HCT116 (cell line): ENCODE measurements around the gene ZNF32. TPM values are rescaled to one million over a fixed set of nuclear protein-coding genes. Genes with fewer than 3 reads are reported as not detected.

Experiments
- ATAC-seq: fragments of 200-7000 bp; cut with Tn5 transposase; 2 replicates; pipeline ENCODE4 v1.9.1; 2020; ENCODE audit warnings: mild to moderate bottlenecking, moderate library complexity
- BruUV-seq: library from RNA; stranded (reverse); fragments of 400-500 nt; replicated peaks from 2 replicates; lab custom pipeline; 2021; lab: Mats Ljungman, UMichigan
- CTCF ChIA-PET: fragments of 300-600 bp; sonication (Branson Sonifier 250); formaldehyde crosslinking; loops from one replicate; lab custom pipeline; 2021; ENCODE audit warnings: antibody characterized with exemption; lab: Charles Lee
- POLR2A ChIA-PET: fragments of 300-600, 350-600 bp; sonication (Branson Sonifier 250); formaldehyde crosslinking; loops from one replicate; lab custom pipeline; 2021; ENCODE audit warnings: antibody characterized with exemption; lab: Charles Lee
- RAD21 ChIA-PET, 2 experiments: fragments of 300-600 bp; sonication (Branson Sonifier 250); formaldehyde crosslinking; loops; one replicate each; lab custom pipeline; 2023; ENCODE audit warnings: low total read pairs in 2 of 2; ENCODE audit not compliant: uncharacterized antibody in 2 of 2, unreplicated experiment in 2 of 2, low non-redundant PET in 1 of 2; lab: Charles Lee
- DNase-seq: peaks from one replicate; pipeline ENCODE4 v3.0.0-alpha.2; 2010; ENCODE audit warnings: low read depth, low spot score
- H2AFZ ChIP-seq: fragments of 200-600 bp; shearing (Covaris generic), sonication (generic); 2 replicates; pipeline ENCODE4 v1.6.1; 2017; ENCODE audit warnings: low read depth, mixed run types, mixed read lengths, antibody characterized with exemption, low read length; ENCODE audit not compliant: poor library complexity, severe bottlenecking
- H3K27ac ChIP-seq: 2 replicates; pipeline ENCODE4 v1.5.1; 2012; ENCODE audit warnings: low read depth, low read length
- H3K27me3 ChIP-seq: fragments of 200-600 bp; sonication (generic); 2 replicates; pipeline ENCODE4 v1.6.1; 2016; ENCODE audit warnings: mixed run types, low read length, mixed read lengths; ENCODE audit not compliant: insufficient read depth
- H3K36me3 ChIP-seq, 2 experiments: fragments of 200-500 bp in 1 of 2; fragments of 200-600 bp in 1 of 2; sonication (Bioruptor generic) in 1 of 2; sonication (generic) in 1 of 2; 2 replicates each; pipeline versions ENCODE4 v1.5.1 to v1.6.1; 2014 to 2016; ENCODE audit warnings: low read length in 2 of 2, inconsistent platforms in 1 of 2, mixed read lengths in 1 of 2, mixed run types in 1 of 2; ENCODE audit not compliant: insufficient read depth in 2 of 2, control insufficient read depth in 1 of 2
- H3K4me1 ChIP-seq, 2 experiments: fragments of 200-600 bp in 1 of 2; sonication (generic) in 1 of 2; 2 replicates each; pipeline versions ENCODE4 v1.5.1 to v1.6.1; 2012 to 2017; ENCODE audit warnings: low read length in 2 of 2, inconsistent platforms in 1 of 2, mild to moderate bottlenecking in 1 of 2, mixed read lengths in 1 of 2, mixed run types in 1 of 2, moderate library complexity in 1 of 2; ENCODE audit not compliant: insufficient read depth in 2 of 2, control insufficient read depth in 1 of 2
- H3K4me2 ChIP-seq: fragments of 200-600 bp; sonication (generic); 2 replicates; pipeline ENCODE4 v1.6.1; 2017; ENCODE audit warnings: mixed run types, low read length, mixed read lengths
- H3K4me3 ChIP-seq, 2 experiments: fragments of 200-600 bp in 1 of 2; sonication (generic) in 1 of 2; replicated peaks in 1 of 2; 2 replicates each; pipeline ENCODE4 v1.5.1; 2011 to 2016; ENCODE audit warnings: low read length in 2 of 2, control low read depth in 1 of 2, low read depth in 1 of 2, mild to moderate bottlenecking in 1 of 2, mixed read lengths in 1 of 2, mixed run types in 1 of 2
- H3K79me2 ChIP-seq: fragments of 200-600 bp; sonication (generic); 2 replicates; pipeline ENCODE4 v1.6.1; 2017; ENCODE audit warnings: mild to moderate bottlenecking, mixed run types, low read length, moderate library complexity, mixed read lengths; ENCODE audit not compliant: insufficient read depth
- H3K9ac ChIP-seq: fragments of 200-600 bp; sonication (generic); 2 replicates; pipeline ENCODE4 v1.6.1; 2016; ENCODE audit warnings: low read length, mixed read lengths
- H3K9me2 ChIP-seq: fragments of 200-600 bp; sonication (generic), shearing (Covaris generic); 2 replicates; pipeline ENCODE4 v1.6.1; 2017; ENCODE audit warnings: mixed run types, mild to moderate bottlenecking, moderate library complexity; ENCODE audit not compliant: insufficient read depth
- H3K9me3 ChIP-seq, 2 experiments: fragments of 200-500 bp in 1 of 2; fragments of 200-600 bp in 1 of 2; sonication (Bioruptor generic) in 1 of 2; sonication (generic) in 1 of 2; 2 replicates each; pipeline ENCODE4 v1.6.1; 2014 to 2017; ENCODE audit warnings: low read length in 2 of 2, mixed read lengths in 2 of 2, inconsistent platforms in 1 of 2, low read depth in 1 of 2, mild to moderate bottlenecking in 1 of 2, mixed run types in 1 of 2, moderate library complexity in 1 of 2; ENCODE audit not compliant: control insufficient read depth in 1 of 2, insufficient read depth in 1 of 2
- H4K20me1 ChIP-seq: fragments of 200-600 bp; sonication (generic), shearing (Covaris generic); 2 replicates; pipeline ENCODE4 v1.6.1; 2017; ENCODE audit warnings: mixed run types, mild to moderate bottlenecking, moderate library complexity; ENCODE audit not compliant: insufficient read depth
- ELF1 ChIP-seq: IDR thresholded peaks from 2 replicates; pipeline ENCODE4 v1.6.1; 2012; ENCODE audit warnings: low read depth, borderline replicate concordance
- EZH2phosphoT487 ChIP-seq: fragments of 200-600 bp; IDR thresholded peaks from 2 replicates; pipeline ENCODE4 v1.6.1; 2018; ENCODE audit warnings: antibody characterized with exemption, borderline replicate concordance
- FOSL1 ChIP-seq: IDR thresholded peaks from 2 replicates; pipeline ENCODE4 v1.6.1; 2012; ENCODE audit warnings: low read depth
- JUND ChIP-seq: IDR thresholded peaks from 2 replicates; pipeline ENCODE4 v1.6.1; 2012
- MAX ChIP-seq: IDR thresholded peaks from 2 replicates; pipeline ENCODE4 v1.6.1; 2012
- POLR2A ChIP-seq: IDR thresholded peaks from 2 replicates; pipeline ENCODE4 v1.7.0; 2011; ENCODE audit warnings: borderline replicate concordance; ENCODE audit not compliant: insufficient read depth, insufficient read length; ENCODE audit errors: extremely low read depth
- POLR2AphosphoS5 ChIP-seq: IDR thresholded peaks from 2 replicates; pipeline ENCODE4 v1.6.1; 2011; ENCODE audit warnings: mild to moderate bottlenecking, low read depth, low read length, moderate library complexity
- REST ChIP-seq: IDR thresholded peaks from 2 replicates; pipeline ENCODE4 v1.6.1; 2012; ENCODE audit warnings: low read depth
- SP1 ChIP-seq: IDR thresholded peaks from 2 replicates; pipeline ENCODE4 v1.6.1; 2012; ENCODE audit warnings: low read depth
- TCF7L2 ChIP-seq: IDR thresholded peaks from 2 replicates; pipeline ENCODE4 v1.7.0; 2011; ENCODE audit warnings: borderline replicate concordance, inconsistent platforms; ENCODE audit not compliant: insufficient read depth, insufficient read length; ENCODE audit errors: extremely low read depth
- YY1 ChIP-seq: IDR thresholded peaks from 2 replicates; pipeline ENCODE4 v1.6.1; 2011; ENCODE audit warnings: low read length, low read depth, moderate library complexity, mild to moderate bottlenecking; ENCODE audit not compliant: insufficient replicate concordance; ENCODE audit errors: extremely low read depth
- ZFX ChIP-seq: fragments of 450-650 bp; IDR thresholded peaks from 2 replicates; pipeline ENCODE4 v1.6.1; 2017
- ZNF274 ChIP-seq: fragments of 200-500 bp; sonication (Bioruptor generic); IDR thresholded peaks from 2 replicates; pipeline ENCODE4 v1.6.1; 2014; ENCODE audit warnings: mild to moderate bottlenecking, low read depth, low read length, inconsistent platforms
- intact Hi-C: fragments of 100-400 bp; cut with micrococcal nuclease; formaldehyde crosslinking; loops from 2 replicates; pipeline ENCODE4 v1.10.0; 2022
- total RNA-seq: library from RNA; stranded (reverse); gene quantifications from one replicate; pipeline ENCODE4 v1.2.1, GENCODE V29; 2021; ENCODE audit not compliant: unreplicated experiment

The ZNF32 gene
- total RNA-seq, 1 experiment from 2014 or later, result 10.3 TPM

DNA sequence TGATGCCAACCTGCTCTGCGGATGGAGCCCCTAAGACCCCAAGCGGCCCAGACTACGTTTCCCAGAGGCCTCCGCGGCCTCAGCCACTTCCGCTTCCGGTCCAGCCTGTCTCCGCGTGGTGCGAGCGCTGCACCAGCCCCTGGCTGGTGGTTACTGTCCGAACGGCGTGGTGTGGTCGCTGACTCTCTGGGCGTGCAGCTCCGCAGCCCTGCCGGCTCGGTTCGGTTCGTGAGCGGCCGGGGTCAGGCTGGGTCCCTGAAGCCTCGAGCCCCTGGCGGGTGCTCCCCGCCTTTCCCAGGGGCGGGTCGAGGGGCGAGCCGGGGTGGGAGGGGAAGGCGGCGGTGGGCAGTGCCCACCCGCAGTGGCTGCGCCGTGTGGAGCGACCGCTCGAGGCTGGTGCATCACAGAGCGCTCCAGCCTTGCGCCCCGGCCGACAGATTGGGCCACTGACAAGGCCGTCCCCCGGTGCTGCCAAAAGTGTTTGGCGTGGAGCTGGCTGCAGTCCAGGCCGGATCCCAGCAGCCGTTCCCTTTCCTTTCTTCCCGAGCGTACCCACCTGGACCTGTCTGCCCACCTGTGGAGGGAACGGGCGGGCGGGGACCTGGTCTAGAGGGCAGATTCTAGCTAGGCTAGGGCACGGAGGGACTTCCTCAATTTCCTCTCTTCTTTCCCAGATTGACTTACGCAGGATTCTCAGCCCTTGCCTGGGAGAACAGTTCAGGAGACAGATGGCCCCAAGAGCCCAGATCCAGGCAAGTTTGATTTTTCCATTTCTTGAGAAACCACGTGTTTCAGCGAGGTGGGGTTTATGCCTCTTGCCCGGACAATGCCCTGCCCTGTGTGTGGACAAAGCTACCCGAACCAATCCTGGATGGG lies 42.1 kb downstream of the ZNF32 start, which contains the start of gene ZNF485:
Gene ZNF485 (plus strand): TSS at position 116 of the 876 bp plus-strand sequence. CDS start 613 bp downstream, at position 729.
- Histone ChIP-seq H3K27me3 (no peaks in the 10 kb centered on the region), H4K20me1 (no peaks in the 10 kb centered on the region), H3K79me2 (no peaks in the 10 kb centered on the region), H3K4me3 (peak within 1 kb of the TSS; percentile 50 to 65), H3K9me2 (no peaks in the 10 kb centered on the region), H3K27ac (peak within 1 kb of the TSS; percentile 45; the same call in 1 of the 2 replicates), H3K9ac (peak within 1 kb of the TSS; percentile 69), H3K4me2 (peak within 1 kb of the TSS; percentile 90), H2AFZ (peak within 1 kb of the TSS; percentile 19), H3K36me3 (no peaks in the 10 kb centered on the region; a peak in 2 of 4 replicates), H3K4me1 (peaks cover 2 to 11% of the 10 kb centered on the region in 2 experiments; a peak in 2 of 4 replicates), H3K9me3 (no peaks in the 10 kb centered on the region)
- TF ChIP-seq POLR2A, result peak; percentile 32
- peak; percentile 72 for TF ChIP-seq ELF1
- TF ChIP-seq TCF7L2, result no peak
- peak; percentile 87 for TF ChIP-seq POLR2AphosphoS5
- TF ChIP-seq MAX, result peak; percentile 93
- DNase-seq (peak; percentile 32), ATAC-seq (peak; percentile 95)
- intact Hi-C loops, result no loop called here
- POLR2A ChIA-PET, result no interaction called here
- no TSS peak for BruUV-seq
- RAD21 ChIA-PET, result interaction anchor here in 1 of 2 experiments (0.6 kb wide), 1 partner anchor 157 kb away, joined by 3 read pairs; no protein-coding TSS in a partner anchor
- CTCF ChIA-PET, result no interaction called here

DNA sequence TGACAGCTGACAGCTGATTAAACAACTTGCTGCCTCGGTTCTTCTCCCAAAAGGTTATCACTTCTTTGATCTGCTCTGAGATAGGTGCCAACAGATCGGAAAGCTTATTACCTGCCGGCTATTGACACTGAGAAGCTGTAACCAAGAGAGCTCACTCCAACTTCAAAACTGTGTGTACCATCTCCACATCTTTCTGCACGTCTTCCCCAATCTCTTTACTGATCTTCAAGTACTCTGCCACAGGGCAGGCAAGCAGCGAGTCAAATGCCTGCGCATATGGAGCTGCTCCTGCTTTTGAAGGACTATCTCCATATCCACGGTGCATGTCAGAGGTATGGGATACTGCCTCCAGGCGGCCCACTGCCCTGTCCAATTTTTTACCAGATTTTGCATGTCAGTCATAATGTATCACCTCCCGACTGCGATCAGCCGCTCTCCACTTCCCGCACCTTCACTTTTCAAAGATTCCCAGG lies 42.8 kb downstream of the ZNF32 start:
- Histone ChIP-seq H3K4me3 (peak overlapping the region in 1 of 2 experiments; percentile 65; a peak in 3 of 4 replicates), H3K27ac (no peak overlapping the region), H3K79me2 (no peaks in the 10 kb centered on the region), H3K4me1 (peaks cover 2 to 11% of the 10 kb centered on the region in 2 experiments; a peak in 2 of 4 replicates), H3K9ac (no peak overlapping the region), H4K20me1 (no peaks in the 10 kb centered on the region), H3K9me3 (no peaks in the 10 kb centered on the region), H3K4me2 (peak overlapping the region; percentile 90), H3K9me2 (no peaks in the 10 kb centered on the region), H3K36me3 (no peaks in the 10 kb centered on the region; a peak in 2 of 4 replicates), H3K27me3 (no peaks in the 10 kb centered on the region), H2AFZ (peak overlapping the region; percentile 19)
- ATAC-seq, result peak; percentile 54
- CTCF ChIA-PET, result no interaction called here
- POLR2A ChIA-PET, result no interaction called here
- RAD21 ChIA-PET, result interaction anchor here in 1 of 2 experiments (0.6 kb wide), 1 partner anchor 157 kb away, joined by 3 read pairs; no protein-coding TSS in a partner anchor
- no peak for DNase-seq
- BruUV-seq, result no TSS peak
- intact Hi-C loops, result no loop called here
- TF ChIP-seq MAX (no peak), ELF1 (no peak), YY1 (no peak), ZNF274 (no peak), SP1 (no peak), FOSL1 (no peak), EZH2phosphoT487 (no peak), POLR2A (no peak), REST (no peak), ZFX (no peak), JUND (no peak)
